Fibroblast of lung (primary cell): Measurements from ENCODE around the gene RXFP4. TPM values are rescaled to one million over a fixed set of nuclear protein-coding genes. Genes with fewer than 3 reads are reported as not detected.
A peak's percentile ranks its signal among the peaks of the same experiment; 100 is the strongest.

Experiments used
- DNase-seq, 2 donors: peaks; one replicate each; pipeline versions ENCODE4 v3.0.0 to v3.0.0-alpha.2; 2010; ENCODE audit warnings: low read depth in 2 of 2
- H2AFZ ChIP-seq: 2 replicates; pipeline ENCODE4 v1.5.1; 2012; ENCODE audit warnings: low read length, control low read depth, inconsistent platforms
- H3K27ac ChIP-seq: 2 replicates; pipeline ENCODE4 v1.5.1; 2011; ENCODE audit warnings: low read length, control low read depth; ENCODE audit not compliant: insufficient read depth
- H3K27me3 ChIP-seq: 2 replicates; pipeline ENCODE4 v1.5.1; 2011; ENCODE audit warnings: mild to moderate bottlenecking, low read length; ENCODE audit not compliant: control insufficient read depth, insufficient read depth
- H3K36me3 ChIP-seq: 2 replicates; pipeline ENCODE4 v1.5.1; 2011; ENCODE audit warnings: low read length; ENCODE audit not compliant: control insufficient read depth, insufficient read depth
- H3K4me1 ChIP-seq: 2 replicates; pipeline ENCODE4 v1.5.1; 2011; ENCODE audit warnings: low read length; ENCODE audit not compliant: control insufficient read depth, insufficient read depth; ENCODE audit errors: extremely low read depth
- H3K4me2 ChIP-seq: 2 replicates; pipeline ENCODE4 v1.5.1; 2011; ENCODE audit warnings: low read length, control low read depth; ENCODE audit not compliant: insufficient read depth; ENCODE audit errors: extremely low read depth
- H3K4me3 ChIP-seq, 4 experiments: fragments of 200-600 bp in 1 of 4; sonication (generic) in 1 of 4; replicated peaks in 1 of 4; 2 replicates each; pipeline ENCODE4 v1.5.1; 2011 to 2016; ENCODE audit warnings: low read length in 4 of 4, low read depth in 3 of 4, mild to moderate bottlenecking in 3 of 4, control low read depth in 2 of 4, inconsistent platforms in 1 of 4, mixed read lengths in 1 of 4; ENCODE audit not compliant: insufficient read depth in 1 of 4; ENCODE audit errors: control extremely low read depth in 1 of 4
- H3K79me2 ChIP-seq: 2 replicates; pipeline ENCODE4 v1.5.1; 2012; ENCODE audit warnings: mild to moderate bottlenecking, low read length, inconsistent platforms; ENCODE audit not compliant: control insufficient read depth, insufficient read depth
- H3K9ac ChIP-seq: 2 replicates; pipeline ENCODE4 v1.5.1; 2011; ENCODE audit warnings: mild to moderate bottlenecking, low read length, control low read depth; ENCODE audit not compliant: insufficient read depth
- H3K9me3 ChIP-seq: 2 replicates; pipeline ENCODE4 v1.5.1; 2012; ENCODE audit warnings: low read depth, low read length; ENCODE audit not compliant: control insufficient read depth, insufficient read depth
- H4K20me1 ChIP-seq: 2 replicates; pipeline ENCODE4 v1.5.1; 2011; ENCODE audit warnings: low read length; ENCODE audit not compliant: control insufficient read depth, insufficient read depth; ENCODE audit errors: extremely low read depth
- CTCF ChIP-seq, 2 donors: IDR thresholded peaks in 1 of 2; conservative IDR thresholded peaks in 1 of 2; 1 replicate in 1 of 2; 2 replicates in 1 of 2; pipeline ENCODE4 v1.5.1; 2011 to 2012; ENCODE audit warnings: low read length in 2 of 2, control low read depth in 1 of 2, inconsistent platforms in 1 of 2, low read depth in 1 of 2, mild to moderate bottlenecking in 1 of 2
- EZH2 ChIP-seq: IDR thresholded peaks from 2 replicates; pipeline ENCODE4 v1.5.1; 2012; ENCODE audit warnings: low read length, control low read depth, mild to moderate bottlenecking; ENCODE audit errors: missing control alignments
- polyA plus RNA-seq, 2 donors: library from polyadenylated mRNA; depleted of rRNA in 1 of 2; stranded (reverse) in 1 of 2; unstranded in 1 of 2; fragments of >200 nt; gene quantifications; 2 replicates each; pipeline ENCODE4 v1.2.1, GENCODE V29; 2011 to 2012; ENCODE audit warnings: missing spikeins in 1 of 2
- total RNA-seq: library from RNA; depleted of rRNA; stranded (reverse); fragments of >200 nt; gene quantifications from 2 replicates; pipeline ENCODE4 v1.2.1, GENCODE V29; 2014

Gene RXFP4
- total and polyA plus RNA-seq, 2 donors (not counting 1 experiment from before 2014, with no cell fraction given): not detected

GRCh38 chr1:155934097-155934935, 7.1 kb upstream of the RXFP4 start, which contains the start of gene KHDC4:
Gene KHDC4 (minus strand): TSS chr1:155934413. CDS start chr1:155934373, 40 bp downstream.
- Histone ChIP-seq H3K9me3 (no peaks in the 10 kb centered on the region), H3K9ac (peak within 1 kb of the TSS; percentile 96), H3K36me3 (peaks cover 2% of the 10 kb centered on the region), H3K27me3 (no peaks in the 10 kb centered on the region), H4K20me1 (no peaks in the 10 kb centered on the region), H3K27ac (peak within 1 kb of the TSS; percentile 96), H2AFZ (peak within 1 kb of the TSS; percentile 88), H3K4me1 (peaks cover 12% of the 10 kb centered on the region), H3K4me3 (peak within 1 kb of the TSS; percentile 94 to 98 (median 96)), H3K4me2 (peak within 1 kb of the TSS; percentile 98), H3K79me2 (peaks cover 45% of the 10 kb centered on the region)
- TF ChIP-seq EZH2 (no peak), CTCF (conservative IDR thresholded peaks at IDR 0.05 in 1 of 2, IDR thresholded peaks at IDR 0.05 in 1 of 2; ENCODE audit: low read depth in 1 of 2, low read length in 2 of 2) (no peak)
- DNase-seq: peak; percentile 99

GRCh38 chr1:155934936-155935590, 6.4 kb upstream of the RXFP4 start:
- TF ChIP-seq CTCF (conservative IDR thresholded peaks at IDR 0.05 in 1 of 2, IDR thresholded peaks at IDR 0.05 in 1 of 2; ENCODE audit: low read depth in 1 of 2, low read length in 2 of 2): no peak
- no peak for TF ChIP-seq EZH2
- peak overlapping the region; percentile 98 for H3K4me2 ChIP-seq
- H3K36me3 ChIP-seq: peaks cover 2% of the 10 kb centered on the region
- peak overlapping the region; percentile 96 for H3K27ac ChIP-seq
- no peaks in the 10 kb centered on the region for H3K9me3 ChIP-seq
- H3K27me3 ChIP-seq: no peaks in the 10 kb centered on the region
- DNase-seq: no peak
- peak overlapping the region; percentile 65 for H3K9ac ChIP-seq
- H3K79me2 ChIP-seq: peaks cover 42% of the 10 kb centered on the region
- H4K20me1 ChIP-seq: no peaks in the 10 kb centered on the region
- H2AFZ ChIP-seq: peak overlapping the region; percentile 88
- H3K4me1 ChIP-seq: peaks cover 12% of the 10 kb centered on the region
- peak overlapping the region; percentile 94 to 98 (median 96) for H3K4me3 ChIP-seq

GRCh38 chr1:155938220-155938627, 3.2 kb upstream of the RXFP4 start:
- no peak overlapping the region for H3K4me3 ChIP-seq
- peak; percentile 61 to 71 for TF ChIP-seq CTCF (conservative IDR thresholded peaks at IDR 0.05 in 1 of 2, IDR thresholded peaks at IDR 0.05 in 1 of 2; ENCODE audit: low read depth in 1 of 2, low read length in 2 of 2)
- TF ChIP-seq EZH2: no peak
- H3K27me3 ChIP-seq: no peaks in the 10 kb centered on the region
- H3K4me2 ChIP-seq: no peak overlapping the region
- H3K27ac ChIP-seq: no peak overlapping the region
- DNase-seq: peak; percentile 67 to 77
- peaks cover 6% of the 10 kb centered on the region for H3K4me1 ChIP-seq
- H2AFZ ChIP-seq: no peak overlapping the region
- H3K79me2 ChIP-seq: peaks cover 10% of the 10 kb centered on the region
- no peaks in the 10 kb centered on the region for H4K20me1 ChIP-seq
- H3K9ac ChIP-seq: no peak overlapping the region
- H3K9me3 ChIP-seq: no peaks in the 10 kb centered on the region
- H3K36me3 ChIP-seq: peaks cover 2% of the 10 kb centered on the region
